ENCODE results near the gene EPG5.

DNA sequence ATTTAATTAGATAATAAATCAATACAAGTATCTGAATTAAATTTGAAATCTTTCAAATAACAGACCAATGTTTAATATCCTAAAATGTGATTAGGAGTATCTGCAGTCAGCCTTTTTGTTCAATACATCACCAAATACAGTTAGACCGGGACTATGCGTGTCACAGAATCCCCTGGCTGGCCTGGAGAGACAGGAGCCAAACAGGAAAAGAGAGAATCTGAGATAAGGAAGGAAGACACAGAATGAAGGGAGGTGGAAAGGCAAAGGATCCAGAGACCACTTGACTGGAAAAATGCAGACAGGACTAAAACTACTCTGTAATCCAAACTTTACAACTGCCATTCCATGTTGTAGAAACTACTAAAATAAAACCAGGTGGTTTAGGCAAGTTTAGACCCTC is 75.3 kb downstream of the EPG5 start:
- TF ChIP-seq CTCF (IDR thresholded peaks at IDR 0.05) (no peak), POLR2A (IDR thresholded peaks at IDR 0.05) (no peak)
